SIG-M5 treated with dmso at 0.1 percent for 504 hours (cell line): ENCODE measurements around the gene PTPRR.

ENCODE experiments used
- DNase-seq: peaks from one replicate; lab custom pipeline; 2025; ENCODE audit not compliant: unreplicated experiment; lab: John Stamatoyannopoulos, UW

Gene PTPRR

DNA sequence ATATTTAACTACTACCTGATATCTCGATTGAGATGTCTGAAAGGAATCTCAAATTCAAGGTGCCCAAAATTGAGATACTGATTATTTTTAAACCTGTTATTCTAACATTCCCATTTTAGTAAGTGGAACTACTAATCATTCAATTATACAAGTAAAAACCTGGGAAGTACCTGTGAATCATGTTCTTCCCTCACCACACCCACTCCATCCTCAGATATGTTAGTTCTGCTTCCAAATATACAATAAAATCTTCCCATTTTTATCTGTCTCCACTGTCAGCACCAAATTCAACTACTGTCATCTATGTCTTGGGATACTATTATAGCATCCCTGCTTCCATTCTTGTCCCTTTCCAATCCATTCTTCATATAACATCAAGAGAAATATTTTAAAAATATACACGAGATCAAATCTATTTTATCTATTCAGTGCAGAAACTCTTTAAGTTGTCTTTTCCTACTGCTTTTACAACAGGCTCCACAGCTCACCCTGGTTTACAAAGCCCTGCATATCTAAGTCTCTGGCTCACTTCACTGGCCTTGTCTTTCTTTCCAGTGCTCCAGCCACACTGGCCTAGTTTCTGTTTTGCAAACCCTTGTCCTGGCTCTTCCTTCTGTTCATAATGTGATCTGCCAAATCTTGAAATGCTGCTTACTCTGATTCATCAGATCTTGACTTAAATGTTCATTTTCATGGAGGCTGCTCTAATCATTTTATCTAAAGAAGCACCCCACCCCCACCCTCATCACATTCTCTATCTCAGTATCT, 122.3 kb downstream of the PTPRR start:
- no peak for DNase-seq

DNA sequence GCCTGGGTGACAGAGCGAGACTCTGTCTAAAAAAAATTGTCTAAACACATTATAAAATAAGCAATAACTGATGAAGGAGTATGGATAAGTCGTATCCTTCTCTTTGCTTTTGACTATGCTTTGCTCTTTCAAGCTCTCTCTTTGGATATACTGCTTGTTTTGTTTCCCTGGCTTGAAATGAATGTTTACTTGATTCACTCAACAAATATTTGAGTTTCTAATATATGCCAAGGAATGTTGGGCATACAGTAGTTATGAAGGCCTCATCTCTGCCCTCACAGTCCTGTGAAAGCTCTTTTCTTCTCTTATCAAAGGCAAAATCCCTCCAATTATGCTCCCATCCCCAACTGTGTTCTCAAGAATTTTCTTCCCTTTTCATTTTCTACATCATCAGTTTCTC, 123.5 kb downstream of the PTPRR start:
- DNase-seq: no peak

DNA sequence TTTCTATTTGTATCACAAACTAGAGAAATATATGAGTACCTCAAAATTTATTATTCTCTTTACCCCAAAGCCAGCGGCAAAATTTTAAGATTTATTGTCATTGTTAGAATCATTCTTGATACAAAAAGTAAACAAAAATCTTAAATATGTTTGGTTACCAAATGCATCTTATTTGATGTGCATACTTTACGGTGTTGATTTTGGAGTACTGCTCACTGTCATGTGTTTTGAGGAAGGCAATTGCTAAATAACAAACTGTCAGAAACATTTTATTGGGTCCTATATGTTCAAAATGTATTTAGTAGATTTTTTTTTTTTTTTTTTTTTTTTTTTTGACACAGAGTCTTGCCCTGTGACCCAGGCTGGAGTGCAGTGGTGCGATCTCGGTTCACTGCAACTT, 124.9 kb downstream of the PTPRR start:
- no peak for DNase-seq

DNA sequence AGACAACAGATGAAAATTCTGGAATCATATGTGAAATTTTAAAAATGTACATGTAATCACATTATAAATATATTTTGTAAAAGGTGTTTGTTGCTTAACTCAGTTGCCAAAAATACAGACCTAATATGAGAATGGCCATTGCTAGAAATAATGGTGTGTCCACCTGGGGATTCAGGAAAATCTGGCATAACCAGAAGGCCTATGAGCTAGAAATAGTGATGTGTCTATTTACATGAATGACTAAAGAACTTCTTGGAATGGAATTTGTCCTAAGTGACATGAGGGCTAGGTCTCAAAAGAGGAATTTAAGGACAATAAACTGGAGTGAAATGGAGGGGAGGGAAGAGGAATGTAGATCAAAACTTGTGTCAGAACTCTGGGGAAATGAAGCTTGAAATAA, 126.4 kb downstream of the PTPRR start:
- no peak for DNase-seq

DNA sequence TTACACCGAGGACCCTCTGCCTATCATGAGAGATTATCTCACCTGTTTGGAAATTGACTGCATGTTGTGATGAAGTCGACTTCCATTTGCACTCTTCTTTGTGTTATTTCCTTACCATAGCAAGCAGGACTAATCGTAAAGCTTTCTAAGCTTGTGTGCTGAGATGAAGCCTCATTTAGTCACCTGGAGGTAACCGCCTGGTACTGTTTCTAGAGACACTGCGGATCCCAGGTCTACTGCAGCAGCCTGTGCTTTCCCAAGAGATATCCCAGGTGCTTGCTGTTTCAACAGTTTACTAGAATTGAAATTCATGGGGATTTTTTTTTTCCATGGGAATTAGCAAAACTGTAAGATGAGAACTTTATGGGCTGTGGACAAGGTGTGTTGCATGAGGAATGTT, 131.8 kb downstream of the PTPRR start:
- DNase-seq: no peak

DNA sequence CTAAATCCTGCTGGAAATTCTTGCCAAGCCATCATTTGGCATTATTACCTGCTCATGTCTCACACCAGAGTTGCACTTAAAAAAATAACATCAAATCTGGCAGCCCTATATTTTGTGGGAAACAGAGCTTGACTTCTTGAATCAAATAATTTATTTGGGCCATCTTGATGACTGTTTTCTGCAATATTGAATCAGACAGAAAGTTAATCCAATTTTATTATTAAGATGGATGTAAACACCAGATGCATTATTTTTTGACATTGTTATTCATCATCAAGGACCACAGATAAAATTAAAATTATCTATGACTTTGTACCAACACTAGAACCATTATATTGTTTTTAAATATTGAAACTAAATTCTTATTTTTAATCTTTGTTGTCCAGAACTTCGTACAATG, 132.9 kb downstream of the PTPRR start:
- no peak for DNase-seq

DNA sequence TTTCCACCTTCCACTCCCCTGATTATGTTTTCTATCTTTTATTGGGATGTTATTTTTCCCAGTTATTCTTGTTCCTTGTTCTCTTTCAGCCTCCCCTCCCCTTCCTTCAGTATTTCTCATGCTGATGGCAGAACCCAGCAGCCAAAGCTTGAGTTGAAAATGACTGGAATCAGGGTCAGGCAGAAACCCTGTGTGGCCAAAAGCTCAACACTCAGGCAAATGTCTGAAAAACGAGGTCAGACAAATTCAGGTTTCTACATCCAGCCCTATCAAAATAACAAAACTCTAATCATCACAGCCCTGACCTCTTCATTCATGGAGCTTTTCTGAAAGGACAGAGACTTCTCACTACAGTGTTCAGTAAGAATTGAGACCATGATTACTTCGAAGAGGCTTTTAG, 134.6 kb downstream of the PTPRR start:
- no peak for DNase-seq

DNA sequence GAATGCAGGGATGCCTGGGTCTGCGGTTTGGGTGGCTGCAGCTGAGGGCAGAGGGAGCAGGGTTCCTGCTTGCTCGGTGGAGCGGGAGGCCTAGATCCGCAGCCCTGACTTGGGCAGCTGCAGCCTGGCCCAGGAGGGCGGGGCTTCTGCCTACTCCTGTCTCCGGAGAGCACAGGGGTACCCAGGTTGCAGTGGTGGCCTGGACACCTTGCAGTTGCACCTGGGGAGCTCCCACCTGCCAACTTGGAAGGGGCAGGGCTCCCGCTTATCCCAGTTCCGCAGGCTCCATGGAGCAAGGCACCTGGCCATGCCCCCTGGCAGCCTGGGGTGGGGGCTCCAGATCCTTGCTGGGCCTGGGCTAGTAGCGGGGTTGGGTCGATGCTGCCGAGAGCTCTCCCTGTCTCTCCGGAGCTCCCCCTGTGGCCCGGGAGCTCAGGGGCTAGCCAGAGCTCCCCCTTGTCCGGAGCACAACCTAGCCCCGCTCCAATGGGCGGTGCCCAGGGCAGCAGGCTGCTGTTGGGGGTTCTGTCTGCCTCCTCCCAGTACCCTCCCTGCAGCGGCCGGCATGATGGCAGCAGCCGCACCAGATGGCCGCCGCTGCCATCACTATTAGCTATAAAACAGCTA, 136.4 kb downstream of the PTPRR start:
- DNase-seq: no peak

DNA sequence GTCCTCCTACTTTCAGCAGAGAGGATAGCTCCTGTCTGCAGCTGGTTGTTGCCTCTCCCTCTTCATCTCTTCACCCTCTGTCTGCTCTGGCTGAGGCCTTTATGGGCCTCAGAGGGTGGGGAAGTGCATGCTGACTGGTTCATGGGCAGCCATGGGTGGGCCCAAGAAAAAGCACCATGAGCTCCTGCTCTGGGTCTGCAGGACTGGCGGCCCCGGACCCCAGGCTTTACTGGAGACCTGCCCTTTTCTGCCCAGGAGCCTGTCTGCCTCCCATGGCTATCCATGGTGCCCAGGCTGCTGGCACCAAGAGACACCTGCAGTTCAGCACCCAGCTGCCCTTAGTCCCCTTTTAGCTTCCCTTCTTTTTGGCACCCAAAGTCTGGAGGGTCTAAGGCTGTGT, 137.1 kb downstream of the PTPRR start:
- no peak for DNase-seq

DNA sequence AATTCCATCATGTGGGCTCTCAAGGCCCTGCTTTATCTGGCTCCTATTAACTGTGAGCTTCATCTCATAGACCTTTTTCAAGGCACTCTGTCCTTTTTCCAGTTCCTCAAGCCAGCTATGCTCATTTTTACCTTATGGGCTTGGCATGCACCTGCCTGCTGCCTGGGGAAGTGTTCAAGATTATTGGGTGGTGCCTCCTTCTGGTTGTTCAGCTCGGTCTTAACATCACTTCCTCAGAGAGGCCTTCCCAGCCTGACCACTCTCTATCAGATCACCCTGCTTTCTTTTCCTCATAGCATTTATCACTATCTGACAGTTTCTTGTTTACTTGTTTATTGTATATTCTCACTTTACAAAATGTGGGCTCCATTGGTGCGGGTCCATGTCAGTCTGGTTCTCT, 141.3 kb downstream of the PTPRR start:
- DNase-seq: no peak

DNA sequence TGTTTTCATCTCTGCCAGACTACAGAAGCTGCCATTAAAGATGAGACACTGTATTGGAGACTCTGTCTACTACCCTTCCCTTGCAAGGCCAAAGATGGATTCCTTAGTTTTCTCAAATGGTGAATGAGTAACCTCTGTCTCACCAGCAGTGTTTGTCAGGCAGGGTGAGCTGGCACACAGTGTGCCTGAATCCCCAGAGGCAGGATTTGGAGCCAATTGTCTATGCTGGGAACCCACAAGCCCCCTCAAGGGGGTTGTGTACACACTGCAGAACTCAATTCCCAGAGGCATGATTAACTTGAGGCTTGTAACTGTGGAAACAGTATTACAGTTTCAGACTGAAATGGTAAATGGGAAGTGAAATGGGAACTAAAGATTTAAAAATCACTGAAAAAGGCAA, 146.5 kb downstream of the PTPRR start:
- DNase-seq: no peak

DNA sequence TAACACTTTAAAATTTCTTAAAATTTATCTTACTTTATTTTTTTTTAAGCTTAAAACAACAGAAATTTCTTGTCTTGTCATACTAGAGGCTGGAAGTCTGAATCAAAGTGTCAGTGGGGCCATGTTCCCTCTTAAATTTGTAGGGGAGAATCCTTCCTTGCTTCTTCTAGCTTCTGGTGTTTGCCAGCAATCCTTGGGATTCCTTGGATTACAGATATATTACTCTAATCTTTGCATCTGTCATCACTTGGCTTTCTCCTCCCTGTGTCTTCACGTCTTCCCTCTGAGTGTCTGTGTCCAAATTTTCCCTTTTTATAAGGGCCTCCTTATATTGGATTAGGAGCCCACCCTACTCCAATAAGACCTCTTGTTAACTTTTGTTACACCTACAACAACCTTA, 147.7 kb downstream of the PTPRR start:
- no peak for DNase-seq

DNA sequence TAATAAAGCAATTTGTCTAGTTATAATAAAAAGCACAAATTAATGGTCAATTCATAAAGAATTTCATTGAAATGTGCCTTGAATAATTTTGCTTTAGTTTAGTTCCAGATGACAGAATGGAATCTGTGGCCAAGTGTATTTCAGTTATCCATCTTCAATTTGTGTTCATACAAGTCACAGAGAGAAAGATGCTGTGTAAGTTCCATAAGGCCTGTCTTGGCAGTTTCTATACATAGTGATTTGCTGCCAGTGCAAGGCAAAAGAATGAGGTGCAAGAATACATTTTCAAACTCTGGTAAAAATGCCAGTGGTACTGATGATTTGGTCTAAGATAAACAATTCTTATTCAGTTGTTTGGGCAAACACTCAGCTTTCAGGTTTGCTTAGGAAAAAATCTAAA, 149.0 kb downstream of the PTPRR start:
- no peak for DNase-seq

DNA sequence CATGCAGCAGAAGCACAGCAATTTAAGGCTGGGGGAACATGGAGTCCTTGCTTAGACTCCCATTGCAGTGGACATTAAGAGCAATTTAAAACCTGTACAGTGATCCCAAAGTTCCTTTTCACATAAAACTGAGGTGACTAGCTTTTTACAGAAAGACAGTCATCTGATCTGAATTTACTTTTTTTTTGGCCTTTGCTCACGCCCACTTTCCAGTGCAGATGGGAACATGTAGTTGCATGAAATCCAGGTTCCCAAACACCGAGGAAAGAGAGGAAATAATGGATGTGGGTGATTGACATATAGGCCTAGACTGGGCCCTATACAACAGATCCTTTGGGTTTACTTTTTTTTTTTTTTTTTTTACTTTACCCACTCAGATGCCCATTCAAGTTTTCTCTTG, 156.9 kb downstream of the PTPRR start:
- DNase-seq: no peak

DNA sequence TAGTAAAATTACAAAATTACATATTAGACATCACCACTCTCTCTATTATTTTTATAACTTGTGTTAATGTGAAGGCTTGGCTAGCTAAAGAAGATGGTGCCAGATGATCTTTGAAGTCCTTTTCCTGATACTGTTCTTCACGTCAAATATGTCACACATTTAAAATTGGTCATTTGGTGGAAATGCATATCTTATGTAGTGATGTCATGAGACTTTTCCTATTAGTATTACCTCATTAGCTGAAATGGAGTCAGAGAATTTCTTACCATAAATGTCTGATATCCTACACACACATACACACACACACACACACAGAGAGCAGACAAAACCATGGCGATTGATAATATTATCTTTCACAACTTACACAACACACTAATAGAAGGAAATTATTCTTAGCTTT, 158.5 kb downstream of the PTPRR start:
- DNase-seq: no peak

DNA sequence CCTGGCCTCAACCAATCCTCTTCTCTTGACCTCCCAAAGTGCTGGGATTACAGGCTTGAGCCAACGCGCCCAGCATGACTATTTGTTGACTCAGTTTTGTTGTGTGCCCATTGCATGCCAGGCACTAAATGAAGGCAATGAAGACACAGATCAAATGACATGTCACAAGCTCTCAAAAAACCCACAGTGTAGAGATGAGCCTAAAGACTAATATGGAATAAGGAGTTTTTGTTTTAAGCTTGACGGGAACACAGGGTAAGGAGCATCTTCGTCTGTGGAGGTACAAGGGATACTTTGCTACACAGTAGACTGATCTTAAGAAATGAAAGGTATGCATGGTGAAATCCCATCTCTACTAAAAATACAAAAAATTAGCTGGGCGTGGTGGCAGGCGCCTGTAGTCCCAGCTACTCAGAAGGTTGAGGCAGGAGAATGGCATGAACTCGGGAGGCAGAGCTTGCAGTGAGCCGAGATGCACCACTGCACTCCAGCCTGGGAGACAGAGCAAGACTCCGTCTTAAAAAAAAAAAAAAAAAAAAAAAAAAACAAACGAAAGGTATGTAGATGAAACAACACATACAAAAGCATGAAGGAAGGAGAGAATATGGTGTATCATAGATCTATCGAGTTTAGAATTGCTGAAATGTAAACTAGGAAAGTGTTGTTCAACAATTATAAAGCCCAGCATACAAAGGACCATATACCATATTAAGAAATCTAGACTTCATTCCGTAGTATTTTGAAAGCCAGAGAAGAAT, 161.2 kb downstream of the PTPRR start:
- no peak for DNase-seq

DNA sequence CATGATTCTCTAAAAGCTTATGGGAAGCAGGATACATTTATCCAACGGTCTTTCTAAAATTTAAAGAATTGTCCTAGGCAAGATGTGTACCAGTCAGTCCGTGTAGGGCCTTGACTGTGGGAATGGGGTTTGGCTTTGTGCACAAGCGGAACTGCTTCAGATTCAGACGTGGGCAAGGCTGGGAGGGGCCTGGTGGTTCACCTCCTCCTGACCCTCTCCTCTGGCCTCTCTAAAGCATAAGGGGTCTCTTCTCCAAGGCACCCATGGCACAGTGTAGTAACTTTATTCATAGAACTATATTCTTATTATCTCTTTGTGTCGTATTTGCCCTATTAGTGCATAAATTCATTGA, 162.1 kb downstream of the PTPRR start:
- DNase-seq: no peak

DNA sequence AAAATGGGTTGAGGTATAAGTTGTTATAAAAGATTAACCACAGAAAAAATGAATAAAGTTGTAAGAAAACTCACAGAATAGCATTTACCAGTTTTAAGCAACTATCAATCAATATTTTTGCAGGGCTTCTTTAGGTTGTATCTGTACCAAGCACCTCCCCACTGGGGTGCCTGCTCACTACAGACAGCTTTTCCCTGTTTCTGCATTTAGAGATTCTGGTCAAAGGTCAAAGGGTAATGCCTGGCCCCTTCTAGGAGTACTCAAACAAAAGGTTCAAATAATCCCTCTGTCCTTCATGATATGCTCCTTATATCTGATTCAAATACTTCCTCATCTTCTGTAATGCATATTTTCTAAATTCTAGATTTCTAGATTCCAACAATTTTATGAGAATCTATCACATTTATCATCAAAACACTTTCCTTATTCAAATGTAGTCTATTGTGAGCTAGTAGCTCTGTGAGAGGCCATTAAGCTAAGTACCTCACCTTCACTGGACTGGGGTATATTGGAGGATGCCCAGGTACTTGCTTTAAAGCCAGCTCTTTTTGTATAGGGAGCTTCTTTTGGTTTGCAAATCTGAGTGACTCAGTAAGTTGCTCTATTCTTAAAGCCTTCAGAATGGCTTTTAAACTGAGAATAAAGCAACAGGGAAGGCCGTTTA, 162.6 kb downstream of the PTPRR start:
- DNase-seq: no peak

DNA sequence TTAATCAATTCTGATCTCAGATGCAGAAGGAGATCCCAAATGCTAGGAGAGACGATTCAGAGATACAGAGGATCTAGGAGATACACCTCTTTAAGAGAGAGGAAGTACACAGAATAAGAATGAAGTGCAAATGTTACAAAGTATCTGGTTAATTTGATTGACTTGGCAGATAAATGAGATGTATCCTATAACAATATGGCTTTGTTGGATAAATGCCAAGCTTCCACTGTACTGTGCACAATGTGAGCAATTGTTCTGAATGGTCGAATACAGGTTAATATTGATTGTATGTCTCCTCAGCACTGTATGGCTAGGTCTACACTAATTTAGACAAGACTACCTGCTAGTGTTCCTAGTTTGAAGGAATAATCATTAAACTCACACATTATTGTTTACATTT, 163.7 kb downstream of the PTPRR start:
- DNase-seq: no peak

DNA sequence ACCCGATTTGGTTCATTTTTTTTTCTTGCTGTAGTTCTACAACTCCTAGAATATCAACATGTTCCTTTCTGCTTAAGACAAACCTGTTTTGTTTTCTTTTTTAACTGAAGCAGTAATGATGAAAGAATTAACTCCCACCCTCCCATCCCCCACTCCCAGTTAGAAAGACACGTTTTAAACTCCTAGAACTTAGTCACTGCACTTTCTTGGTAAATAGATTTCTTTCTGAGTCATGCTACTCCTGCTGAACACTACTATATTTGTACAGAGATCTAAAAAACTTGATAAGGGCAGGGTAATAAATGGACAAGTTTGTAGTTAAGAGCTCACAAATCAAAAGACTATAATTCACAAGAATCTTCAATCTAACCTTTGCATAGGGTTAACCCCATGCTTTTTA, 164.4 kb downstream of the PTPRR start:
- DNase-seq: peak; percentile 11

DNA sequence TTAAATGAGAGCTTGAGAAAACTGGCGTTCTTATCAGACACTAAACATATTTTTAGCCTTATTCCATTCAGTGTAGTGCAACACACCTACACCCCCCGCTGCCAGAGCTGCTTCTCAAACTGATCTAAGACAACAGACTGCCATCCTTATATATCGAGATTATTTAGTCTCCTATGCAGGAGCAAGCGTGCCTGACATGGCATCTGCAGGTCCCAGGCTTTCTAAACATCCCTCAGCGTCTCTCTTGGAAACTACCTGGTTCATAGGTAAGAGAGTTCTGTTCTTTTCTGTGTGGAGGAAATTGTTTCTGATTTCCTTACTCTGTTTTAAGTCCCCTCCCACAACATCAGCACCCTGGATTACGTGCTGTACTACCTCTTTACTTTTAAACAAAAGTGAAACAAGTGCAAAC, 166.2 kb downstream of the PTPRR start:
- no peak for DNase-seq

DNA sequence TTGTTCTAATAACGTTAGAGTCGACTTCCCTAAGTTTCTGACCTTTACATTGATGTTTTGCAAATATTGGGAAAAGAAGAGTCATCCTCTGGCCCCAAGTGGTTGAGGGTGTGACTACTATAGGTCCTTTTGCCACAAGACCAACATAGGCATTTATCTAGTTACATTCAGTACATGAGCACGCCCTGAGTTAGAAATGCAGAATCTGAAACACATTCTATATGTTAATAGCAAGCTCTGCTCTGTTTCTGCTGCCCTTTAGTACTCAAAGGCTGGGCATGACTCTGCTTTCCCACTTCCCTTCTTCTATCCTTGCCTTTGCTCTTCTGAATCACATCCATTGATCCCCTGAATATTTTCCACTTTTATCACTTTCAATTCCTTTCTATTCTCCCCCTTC, 168.2 kb downstream of the PTPRR start:
- DNase-seq: no peak
